ENCODE measurements around the gene IGF1.

Gene IGF1

GRCh38 chr12:102444707-102445106 lies 35.7 kb downstream of the IGF1 start:
- Histone ChIP-seq H3K9me3 (ENCODE audit: control insufficient read depth, insufficient read depth, low read depth, low read length) (no peaks in the 10 kb centered on the region), H3K4me1 (ENCODE audit: control insufficient read depth, insufficient read depth, low read length) (no peaks in the 10 kb centered on the region), H3K36me3 (ENCODE audit: control insufficient read depth in 2 of 2, insufficient read depth in 1 of 2, low read length in 2 of 2) (no peaks in the 10 kb centered on the region), H3K4me3 (ENCODE audit: low read depth, low read length) (no peak overlapping the region), H3K27ac (ENCODE audit: extremely low read depth, low read depth, low read length) (no peak overlapping the region)
- CTCF ChIA-PET = no interaction called here
- POLR2A ChIA-PET = no interaction called here
- TF ChIP-seq ZNF391 (tag by site-specific recombination; IDR thresholded peaks at IDR 0.05; ENCODE audit: borderline replicate concordance, low read depth) (no peak), TCF7L2 (IDR thresholded peaks at IDR 0.05; ENCODE audit: borderline replicate concordance, low read depth, low read length) (no peak), ZNF274 (IDR thresholded peaks at IDR 0.05; ENCODE audit: low read length) (no peak), ZNF274 (tag by site-specific recombination; IDR thresholded peaks at IDR 0.05; ENCODE audit: borderline replicate concordance) (no peak), ZNF660 (tag by site-specific recombination; IDR thresholded peaks at IDR 0.05) (no peak), ZNF239 (tag by site-specific recombination; IDR thresholded peaks at IDR 0.05) (no peak), ZNF211 (tag by site-specific recombination; IDR thresholded peaks at IDR 0.05; ENCODE audit: low read depth) (no peak), OSR2 (tag by site-specific recombination; IDR thresholded peaks at IDR 0.05) (no peak), ZNF433 (tag by site-specific recombination; IDR thresholded peaks at IDR 0.05; ENCODE audit: low read depth) (no peak), ZNF610 (tag by site-specific recombination; IDR thresholded peaks at IDR 0.05; ENCODE audit: borderline replicate concordance) (no peak), REPIN1 (tag by site-specific recombination; IDR thresholded peaks at IDR 0.05; ENCODE audit: low read depth) (no peak), ZBTB17 (tag by site-specific recombination; IDR thresholded peaks at IDR 0.05) (no peak), PRDM10 (tag by site-specific recombination; IDR thresholded peaks at IDR 0.05) (no peak), PRDM6 (tag by site-specific recombination; IDR thresholded peaks at IDR 0.05) (no peak), ZFP69B (tag by site-specific recombination; IDR thresholded peaks at IDR 0.05) (no peak), ZNF623 (tag by site-specific recombination; IDR thresholded peaks at IDR 0.05) (no peak), ZNF114 (tag by site-specific recombination; IDR thresholded peaks at IDR 0.05) (no peak), KLF17 (tag by site-specific recombination; IDR thresholded peaks at IDR 0.05) (no peak), ZNF704 (tag by site-specific recombination; IDR thresholded peaks at IDR 0.05) (no peak)

- CTCF ChIA-PET = no interaction called here
- POLR2A ChIA-PET = no interaction called here
- Histone ChIP-seq H3K27ac (ENCODE audit: extremely low read depth, low read depth, low read length) (no peak overlapping the region), H3K9me3 (ENCODE audit: control insufficient read depth, insufficient read depth, low read depth, low read length) (no peaks in the 10 kb centered on the region), H3K36me3 (ENCODE audit: control insufficient read depth in 2 of 2, insufficient read depth in 1 of 2, low read length in 2 of 2) (no peaks in the 10 kb centered on the region), H3K4me3 (ENCODE audit: low read depth, low read length) (no peak overlapping the region), H3K4me1 (ENCODE audit: control insufficient read depth, insufficient read depth, low read length) (no peaks in the 10 kb centered on the region)
- TF ChIP-seq ZNF24 (tag by site-specific recombination; IDR thresholded peaks at IDR 0.05) (no peak), ZNF112 (tag by site-specific recombination; IDR thresholded peaks at IDR 0.05) (no peak), ZNF324 (tag by site-specific recombination; IDR thresholded peaks at IDR 0.05) (no peak), BCL11A (tag by site-specific recombination; IDR thresholded peaks at IDR 0.05; ENCODE audit: low read depth) (no peak), ZNF157 (tag by site-specific recombination; IDR thresholded peaks at IDR 0.05) (no peak), ZNF704 (tag by site-specific recombination; IDR thresholded peaks at IDR 0.05) (no peak), RBAK (tag by site-specific recombination; IDR thresholded peaks at IDR 0.05) (no peak), ELK4 (IDR thresholded peaks at IDR 0.05; ENCODE audit: borderline replicate concordance, low read depth, low read length) (no peak)
These were observed 36.3 kb downstream of the IGF1 start for GRCh38 chr12:102444093-102444492.

Data from HEK293 (cell line).